ENCODE results near the gene CCDC77. TPM values are rescaled to one million over a fixed set of nuclear protein-coding genes. Genes with fewer than 3 reads are reported as not detected.
"Not testable (repeated sequence)": the region's sequence is repeated elsewhere in the genome, so short reads cannot be mapped to it uniquely, and the experiment has no call there.

The CCDC77 gene
- total RNA-seq, 1 experiment from 2014 or later: 12.3 TPM

GRCh38 chr12:422526-422925 lies 21.1 kb downstream of the CCDC77 start:
- ChIA-PET CTCF (no interaction called here), POLR2A (no interaction called here), RAD21 (ENCODE audit: low non-redundant PET in 1 of 2, low total read pairs in 2 of 2, uncharacterized antibody in 2 of 2, unreplicated experiment in 2 of 2) (no interaction called here)
- DNase-seq (ENCODE audit: low read depth, low spot score) (no peak), ATAC-seq (no peak)
- Histone ChIP-seq H3K4me3 (replicated peaks in 1 of 2; ENCODE audit: low read depth in 1 of 2, low read length in 2 of 2) (no peak overlapping the region), H3K9me2 (ENCODE audit: insufficient read depth) (no peaks in the 10 kb centered on the region), H3K27ac (ENCODE audit: low read depth, low read length) (no peak overlapping the region), H3K4me1 (ENCODE audit: control insufficient read depth in 1 of 2, insufficient read depth in 2 of 2, low read length in 2 of 2) (no peaks in the 10 kb centered on the region), H3K27me3 (ENCODE audit: insufficient read depth, low read length) (no peaks in the 10 kb centered on the region), H3K4me2 (ENCODE audit: low read length) (no peak overlapping the region), H4K20me1 (ENCODE audit: insufficient read depth) (no peaks in the 10 kb centered on the region), H3K9me3 (ENCODE audit: control insufficient read depth in 1 of 2, insufficient read depth in 1 of 2, low read depth in 1 of 2, low read length in 2 of 2) (no peaks in the 10 kb centered on the region), H2AFZ (ENCODE audit: low read depth, low read length, poor library complexity, severe bottlenecking) (no peak overlapping the region), H3K79me2 (ENCODE audit: insufficient read depth, low read length) (no peaks in the 10 kb centered on the region), H3K9ac (ENCODE audit: low read length) (no peak overlapping the region), H3K36me3 (ENCODE audit: control insufficient read depth in 1 of 2, insufficient read depth in 2 of 2, low read length in 2 of 2) (peaks cover 0 to 16% of the 10 kb centered on the region in 2 experiments; a peak in 3 of 4 replicates)
- no peak for TF ChIP-seq FOSL1 (IDR thresholded peaks at IDR 0.05; ENCODE audit: low read depth)
- TF ChIP-seq ATF3 (IDR thresholded peaks at IDR 0.05): no peak
- TF ChIP-seq SRF (IDR thresholded peaks at IDR 0.05; ENCODE audit: low read depth): no peak
- no peak for TF ChIP-seq MAX (IDR thresholded peaks at IDR 0.05)
- no peak for TF ChIP-seq SP1 (IDR thresholded peaks at IDR 0.05; ENCODE audit: low read depth)
- no peak for TF ChIP-seq EZH2 (IDR thresholded peaks at IDR 0.05)
- TF ChIP-seq ELF1 (IDR thresholded peaks at IDR 0.05; ENCODE audit: borderline replicate concordance, low read depth): no peak
- TF ChIP-seq POLR2AphosphoS5 (IDR thresholded peaks at IDR 0.05; ENCODE audit: low read depth, low read length): no peak
- no peak for TF ChIP-seq CTCF (IDR thresholded peaks at IDR 0.05 in 2 of 3, conservative IDR thresholded peaks at IDR 0.05 in 1 of 3; ENCODE audit: borderline replicate concordance in 1 of 3, insufficient read depth in 1 of 3, low read depth in 2 of 3, low read length in 2 of 3)
- TF ChIP-seq ZNF274 (IDR thresholded peaks at IDR 0.05; ENCODE audit: low read depth, low read length): no peak
- no peak for TF ChIP-seq SIN3A (IDR thresholded peaks at IDR 0.05; ENCODE audit: low read depth)
- no peak for TF ChIP-seq RAD21 (IDR thresholded peaks at IDR 0.05; ENCODE audit: low read depth)
- TF ChIP-seq POLR2A (IDR thresholded peaks at IDR 0.05; ENCODE audit: borderline replicate concordance, extremely low read depth, insufficient read depth, insufficient read length): no peak
- TF ChIP-seq EZH2phosphoT487 (IDR thresholded peaks at IDR 0.05; ENCODE audit: borderline replicate concordance): no peak
- no peak for TF ChIP-seq CEBPB (IDR thresholded peaks at IDR 0.05; ENCODE audit: low read depth)
- BruUV-seq (replicated peaks): no TSS peak
- intact Hi-C loops (cut with micrococcal nuclease): no loop called here

GRCh38 chr12:435737-436136 lies 34.3 kb downstream of the CCDC77 start:
- CTCF ChIA-PET; ATAC-seq; POLR2A ChIA-PET; intact Hi-C loops (cut with micrococcal nuclease); H3K9me3 ChIP-seq (ENCODE audit: control insufficient read depth in 1 of 2, insufficient read depth in 1 of 2, low read depth in 1 of 2, low read length in 2 of 2); H4K20me1 ChIP-seq (ENCODE audit: insufficient read depth); H3K79me2 ChIP-seq (ENCODE audit: insufficient read depth, low read length); H3K4me1 ChIP-seq (ENCODE audit: control insufficient read depth in 1 of 2, insufficient read depth in 2 of 2, low read length in 2 of 2); H3K9ac ChIP-seq (ENCODE audit: low read length); DNase-seq (ENCODE audit: low read depth, low spot score); H2AFZ ChIP-seq (ENCODE audit: low read depth, low read length, poor library complexity, severe bottlenecking); H3K27ac ChIP-seq (ENCODE audit: low read depth, low read length); H3K4me3 ChIP-seq (replicated peaks in 1 of 2; ENCODE audit: low read depth in 1 of 2, low read length in 2 of 2); H3K9me2 ChIP-seq (ENCODE audit: insufficient read depth); H3K27me3 ChIP-seq (ENCODE audit: insufficient read depth, low read length); H3K4me2 ChIP-seq (ENCODE audit: low read length); BruUV-seq (replicated peaks); RAD21 ChIA-PET (ENCODE audit: low non-redundant PET in 1 of 2, low total read pairs in 2 of 2, uncharacterized antibody in 2 of 2, unreplicated experiment in 2 of 2): not testable (repeated sequence)
- H3K36me3 ChIP-seq (ENCODE audit: control insufficient read depth in 1 of 2, insufficient read depth in 2 of 2, low read length in 2 of 2): peaks cover 10 to 13% of the 10 kb centered on the region in 2 experiments

Measured in HCT116 (cell line).